ENCODE measurements around the gene MKLN1.

DNA sequence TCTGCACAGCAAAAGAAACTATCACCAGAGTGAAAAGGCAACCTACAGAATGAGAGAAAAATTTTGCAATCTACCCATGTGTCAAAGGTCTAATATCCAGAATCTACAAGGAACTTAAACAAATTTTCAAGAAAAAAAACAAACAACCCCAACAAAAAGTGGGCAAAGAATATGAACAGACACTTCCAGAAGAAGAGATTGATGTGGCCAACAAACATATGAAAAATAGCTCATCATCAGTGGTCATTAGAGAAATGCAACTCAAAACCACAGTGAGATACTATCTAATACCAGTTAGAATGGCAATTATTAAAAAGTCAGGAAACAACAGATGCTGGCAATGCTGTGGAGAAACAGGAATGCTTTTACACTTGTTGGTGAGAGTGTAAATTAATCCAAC is 7.1 kb upstream of the MKLN1 start:
- TF ChIP-seq POLR2A (IDR thresholded peaks at IDR 0.05; ENCODE audit: low read depth, low read length) (no peak), POLR2AphosphoS5 (IDR thresholded peaks at IDR 0.05; ENCODE audit: low read depth, low read length) (no peak)

Measured in GM12892 (cell line).